Measurements from ENCODE around the gene CRPPA.

Gene CRPPA

GRCh38 chr7:16416289-16417282 lies 4.8 kb downstream of the CRPPA start:
- Histone ChIP-seq H3K4me3 (no peak overlapping the region), H3K27ac (no peak overlapping the region)
- TF ChIP-seq CTCF (IDR thresholded peaks at IDR 0.05): no peak
- DNase-seq (ENCODE audit: low spot score): no peak

- Histone ChIP-seq H3K27ac (no peak overlapping the region), H3K4me3 (no peak overlapping the region)
- no peak for DNase-seq (ENCODE audit: low spot score)
- TF ChIP-seq CTCF (IDR thresholded peaks at IDR 0.05): no peak
These were observed 8.8 kb downstream of the CRPPA start for GRCh38 chr7:16412274-16413254.

- no peak for DNase-seq (ENCODE audit: low spot score)
- TF ChIP-seq CTCF (IDR thresholded peaks at IDR 0.05): no peak
- H3K27ac ChIP-seq: no peak overlapping the region
- H3K4me3 ChIP-seq: no peak overlapping the region
These were observed 9.9 kb downstream of the CRPPA start for GRCh38 chr7:16411391-16411790.

- H3K27ac ChIP-seq: no peak overlapping the region
- no peak for TF ChIP-seq CTCF (IDR thresholded peaks at IDR 0.05)
- H3K4me3 ChIP-seq: no peak overlapping the region
- no peak for DNase-seq (ENCODE audit: low spot score)
These were observed 11.6 kb downstream of the CRPPA start for GRCh38 chr7:16409777-16410176.

GRCh38 chr7:16404636-16405035 lies 16.7 kb downstream of the CRPPA start:
- no peak for TF ChIP-seq CTCF (IDR thresholded peaks at IDR 0.05)
- H3K27ac ChIP-seq: no peak overlapping the region
- H3K4me3 ChIP-seq: no peak overlapping the region
- DNase-seq (ENCODE audit: low spot score): no peak

GRCh38 chr7:16403475-16403874 lies 17.9 kb downstream of the CRPPA start:
- no peak for DNase-seq (ENCODE audit: low spot score)
- no peak for TF ChIP-seq CTCF (IDR thresholded peaks at IDR 0.05)
- Histone ChIP-seq H3K27ac (no peak overlapping the region), H3K4me3 (no peak overlapping the region)
